ENCODE results near the gene DENND2C. TPM values are rescaled to one million over a fixed set of nuclear protein-coding genes. Genes with fewer than 3 reads are reported as not detected.

The DENND2C gene
- polyA plus RNA-seq, 1 experiment = 0.45 TPM

- POLR2A ChIA-PET = no interaction called here
- TF ChIP-seq CTCF (IDR thresholded peaks at IDR 0.05; ENCODE audit: insufficient read depth, low read depth, low read length) = no peak
- no peak overlapping the region for H3K4me3 ChIP-seq (ENCODE audit: low read depth, low read length)
- DNase-seq (ENCODE audit: low read depth) = no peak
- no peaks in the 10 kb centered on the region for H3K27me3 ChIP-seq (ENCODE audit: control insufficient read depth, insufficient read depth, low read length)
- H3K36me3 ChIP-seq (ENCODE audit: control insufficient read depth, insufficient read depth, low read length) = no peaks in the 10 kb centered on the region
- CTCF ChIA-PET = no interaction called here
Observed at GRCh38 chr1:114651893-114652292, 18.0 kb downstream of the DENND2C start.

GRCh38 chr1:114648503-114648902, 21.3 kb downstream of the DENND2C start:
- POLR2A ChIA-PET = no interaction called here
- no peak for TF ChIP-seq CTCF (IDR thresholded peaks at IDR 0.05; ENCODE audit: insufficient read depth, low read depth, low read length)
- no peaks in the 10 kb centered on the region for H3K36me3 ChIP-seq (ENCODE audit: control insufficient read depth, insufficient read depth, low read length)
- no peak for DNase-seq (ENCODE audit: low read depth)
- H3K4me3 ChIP-seq (ENCODE audit: low read depth, low read length) = no peak overlapping the region
- CTCF ChIA-PET = no interaction called here
- H3K27me3 ChIP-seq (ENCODE audit: control insufficient read depth, insufficient read depth, low read length) = no peaks in the 10 kb centered on the region

- no peak for TF ChIP-seq CTCF (IDR thresholded peaks at IDR 0.05; ENCODE audit: insufficient read depth, low read depth, low read length)
- Histone ChIP-seq H3K4me3 (ENCODE audit: low read depth, low read length) (no peak overlapping the region), H3K27me3 (ENCODE audit: control insufficient read depth, insufficient read depth, low read length) (no peaks in the 10 kb centered on the region), H3K36me3 (ENCODE audit: control insufficient read depth, insufficient read depth, low read length) (no peaks in the 10 kb centered on the region)
- ChIA-PET CTCF (no interaction called here), POLR2A (no interaction called here)
- no peak for DNase-seq (ENCODE audit: low read depth)
Observed at GRCh38 chr1:114641377-114641776, 28.5 kb downstream of the DENND2C start.

GRCh38 chr1:114638910-114639309, 30.9 kb downstream of the DENND2C start:
- TF ChIP-seq CTCF (IDR thresholded peaks at IDR 0.05; ENCODE audit: insufficient read depth, low read depth, low read length) = no peak
- Histone ChIP-seq H3K27me3 (ENCODE audit: control insufficient read depth, insufficient read depth, low read length) (no peaks in the 10 kb centered on the region), H3K4me3 (ENCODE audit: low read depth, low read length) (no peak overlapping the region), H3K36me3 (ENCODE audit: control insufficient read depth, insufficient read depth, low read length) (no peaks in the 10 kb centered on the region)
- DNase-seq (ENCODE audit: low read depth) = no peak
- ChIA-PET POLR2A (no interaction called here), CTCF (no interaction called here)

- no peak for DNase-seq (ENCODE audit: low read depth)
- POLR2A ChIA-PET = interaction anchor here (0.6 kb wide), 1 partner anchor 134 kb away, joined by 5 read pairs; no protein-coding TSS in a partner anchor
- no peak overlapping the region for H3K4me3 ChIP-seq (ENCODE audit: low read depth, low read length)
- no peaks in the 10 kb centered on the region for H3K36me3 ChIP-seq (ENCODE audit: control insufficient read depth, insufficient read depth, low read length)
- H3K27me3 ChIP-seq (ENCODE audit: control insufficient read depth, insufficient read depth, low read length) = no peaks in the 10 kb centered on the region
- TF ChIP-seq CTCF (IDR thresholded peaks at IDR 0.05; ENCODE audit: insufficient read depth, low read depth, low read length) = no peak
- CTCF ChIA-PET = no interaction called here
Observed at GRCh38 chr1:114632427-114632826, 37.4 kb downstream of the DENND2C start.
